NCI-H524 treated with DMSO at 0.1 percent for 48 hours (cell line): ENCODE results near the gene REM2.

Experiments used
- DNase-seq: peaks from one replicate; lab custom pipeline; 2025; lab: John Stamatoyannopoulos, UW

Gene REM2

GRCh38 chr14:22872833-22873520 is 10.0 kb upstream of the REM2 start:
- DNase-seq, result no peak

- DNase-seq, result no peak
Measured at GRCh38 chr14:22875003-22875747, 7.8 kb upstream of the REM2 start.

- no peak for DNase-seq
Measured at GRCh38 chr14:22875748-22876319, 7.2 kb upstream of the REM2 start.

DNA sequence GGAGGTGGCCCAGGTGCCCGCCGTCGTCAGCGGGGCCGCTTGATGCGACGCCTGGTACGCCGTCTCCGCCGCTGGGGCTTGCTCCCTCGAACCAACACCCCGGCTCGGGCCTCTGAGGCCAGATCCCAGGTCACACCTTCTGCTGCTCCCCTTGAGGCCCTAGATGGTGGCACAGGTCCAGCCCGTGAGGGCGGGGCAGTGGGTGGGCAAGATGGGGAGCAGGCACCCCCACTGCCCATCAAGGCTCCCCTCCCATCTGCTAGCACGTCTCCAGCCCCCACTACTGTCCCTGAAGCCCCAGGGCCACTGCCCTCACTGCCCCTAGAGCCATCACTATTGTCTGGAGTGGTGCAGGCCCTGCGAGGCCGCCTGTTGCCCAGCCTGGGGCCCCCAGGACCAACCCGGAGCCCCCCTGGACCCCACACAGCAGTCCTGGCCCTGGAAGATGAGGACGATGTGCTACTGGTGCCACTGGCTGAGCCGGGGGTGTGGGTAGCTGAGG is 6.0 kb upstream of the REM2 start:
- no peak for DNase-seq

GRCh38 chr14:22878271-22879246 is 4.5 kb upstream of the REM2 start:
- no peak for DNase-seq

DNA sequence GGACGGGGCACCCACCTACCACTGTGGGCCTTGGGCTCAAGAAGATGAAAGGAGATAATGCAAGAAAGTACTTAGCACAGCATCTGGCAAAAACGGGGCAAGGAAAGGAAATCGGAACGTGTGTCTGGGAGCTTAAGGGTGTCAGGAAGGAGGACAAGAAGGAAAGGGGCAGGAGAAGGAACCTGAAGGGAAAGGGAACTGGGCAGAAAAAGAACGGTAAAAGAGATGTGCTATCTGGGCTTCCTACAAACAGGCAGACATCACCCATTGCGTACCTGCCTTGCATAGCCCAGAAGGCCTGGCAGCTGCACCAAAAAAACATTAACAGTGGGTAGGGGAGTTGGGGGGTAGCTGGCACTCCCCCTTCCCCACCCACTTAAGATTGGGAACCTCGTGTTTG is 958 bp upstream of the REM2 start:
- DNase-seq, result no peak

DNA sequence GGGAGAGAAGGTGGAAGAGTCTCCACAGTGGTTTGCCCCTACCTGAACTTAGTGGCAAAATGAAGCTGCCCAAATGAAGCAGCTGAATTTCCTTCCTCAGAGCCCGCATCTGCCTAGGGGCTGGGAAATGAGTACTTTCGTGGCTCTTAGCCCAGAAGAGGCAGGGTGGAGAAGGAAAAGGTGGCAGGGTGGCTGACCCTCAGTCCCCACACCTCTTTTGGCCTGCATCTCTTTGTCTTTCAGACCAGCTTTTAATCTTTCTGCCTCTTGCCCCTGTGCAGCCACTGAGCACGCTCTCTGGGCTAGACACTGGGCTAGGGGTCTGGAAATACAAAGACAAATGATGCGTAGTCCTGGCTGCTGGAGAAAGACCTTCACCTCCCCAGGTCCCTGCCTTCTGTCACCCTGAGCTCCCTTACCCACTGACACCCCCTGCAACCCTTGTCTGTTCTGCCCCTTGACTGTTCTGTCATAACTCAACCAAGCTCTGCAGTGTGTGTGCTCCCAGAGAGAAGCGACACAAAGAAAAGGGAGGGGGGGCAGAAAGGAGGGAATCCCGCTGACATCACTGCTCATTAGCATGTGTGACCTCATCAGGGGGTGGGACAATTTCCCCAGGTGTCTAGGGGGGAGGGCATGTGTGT is 371 bp upstream of the REM2 start:
- no peak for DNase-seq

- DNase-seq, result no peak
Measured at GRCh38 chr14:22884076-22884737, 1.2 kb downstream of the REM2 start.

DNA sequence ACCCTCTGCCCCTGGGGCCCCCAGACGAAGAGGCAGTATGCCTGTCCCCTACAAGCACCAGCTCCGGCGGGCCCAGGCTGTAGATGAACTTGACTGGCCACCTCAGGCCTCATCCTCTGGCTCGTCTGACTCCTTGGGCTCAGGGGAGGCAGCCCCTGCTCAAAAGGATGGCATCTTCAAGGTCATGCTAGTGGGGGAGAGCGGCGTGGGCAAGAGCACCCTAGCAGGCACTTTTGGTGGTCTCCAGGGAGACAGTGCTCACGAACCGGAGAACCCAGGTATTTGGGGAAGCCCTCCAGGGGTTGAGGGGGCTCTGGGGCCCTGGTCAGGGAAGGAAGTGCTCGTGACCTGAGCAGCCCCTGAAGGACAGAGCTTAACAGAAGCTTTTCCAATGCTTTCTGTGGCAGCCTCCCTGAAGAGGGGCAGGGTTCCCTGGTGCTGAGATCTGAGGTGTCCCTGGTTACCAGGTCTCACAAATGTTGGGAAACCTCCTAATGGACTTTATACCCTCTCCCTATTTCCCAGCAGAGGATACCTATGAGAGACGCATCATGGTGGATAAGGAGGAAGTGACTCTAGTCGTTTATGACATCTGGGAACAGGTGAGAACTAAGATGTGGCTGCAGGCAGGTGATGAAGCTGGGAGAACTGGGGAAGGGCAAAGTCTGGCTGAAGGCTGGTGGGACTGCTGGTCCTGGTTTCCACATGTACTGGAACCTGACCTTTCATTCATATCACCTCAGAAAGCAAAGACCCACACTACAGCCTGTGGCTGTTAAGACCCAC is 1.9 kb downstream of the REM2 start:
- no peak for DNase-seq

DNA sequence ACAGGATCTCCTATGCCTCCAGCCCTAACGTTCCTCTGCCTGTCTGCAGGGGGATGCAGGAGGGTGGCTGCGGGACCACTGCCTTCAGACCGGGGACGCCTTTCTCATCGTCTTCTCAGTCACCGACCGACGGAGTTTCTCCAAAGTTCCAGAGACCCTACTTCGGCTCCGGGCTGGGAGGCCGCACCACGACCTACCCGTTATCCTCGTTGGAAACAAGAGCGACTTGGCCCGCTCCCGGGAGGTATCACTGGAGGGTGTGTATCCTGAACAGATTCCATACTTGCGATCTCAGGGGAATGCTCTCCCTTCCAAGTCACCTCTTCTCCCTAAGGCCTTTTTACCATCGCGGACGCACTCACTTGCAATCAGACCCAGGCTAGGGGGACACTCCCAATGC is 3.0 kb downstream of the REM2 start:
- no peak for DNase-seq

GRCh38 chr14:22886500-22887259 is 3.7 kb downstream of the REM2 start:
- peak; percentile 69 for DNase-seq

GRCh38 chr14:22887260-22887989 is 4.4 kb downstream of the REM2 start:
- DNase-seq, result peak; percentile 99

GRCh38 chr14:22887990-22888378 is 5.0 kb downstream of the REM2 start:
- DNase-seq, result peak; percentile 88

DNA sequence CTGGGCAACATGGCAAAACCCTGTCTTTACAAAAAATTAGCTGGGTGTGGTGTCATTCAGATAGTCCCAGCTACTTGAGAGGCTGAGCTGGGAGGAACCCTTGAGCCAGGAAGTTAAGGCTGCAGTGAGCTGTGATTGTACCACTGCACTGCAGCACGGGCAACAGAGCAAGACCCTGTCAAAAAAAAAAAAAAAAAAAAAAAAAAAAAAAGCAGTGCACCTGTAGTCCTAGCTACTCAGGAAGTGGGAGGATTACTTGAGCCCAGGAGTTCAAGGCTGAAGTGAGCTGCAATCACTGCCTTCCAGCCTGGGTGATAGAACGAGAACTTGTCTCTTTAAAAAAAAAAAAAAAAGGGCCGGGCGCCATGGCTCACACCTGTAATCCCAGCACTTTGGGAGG is 5.6 kb downstream of the REM2 start:
- no peak for DNase-seq

DNA sequence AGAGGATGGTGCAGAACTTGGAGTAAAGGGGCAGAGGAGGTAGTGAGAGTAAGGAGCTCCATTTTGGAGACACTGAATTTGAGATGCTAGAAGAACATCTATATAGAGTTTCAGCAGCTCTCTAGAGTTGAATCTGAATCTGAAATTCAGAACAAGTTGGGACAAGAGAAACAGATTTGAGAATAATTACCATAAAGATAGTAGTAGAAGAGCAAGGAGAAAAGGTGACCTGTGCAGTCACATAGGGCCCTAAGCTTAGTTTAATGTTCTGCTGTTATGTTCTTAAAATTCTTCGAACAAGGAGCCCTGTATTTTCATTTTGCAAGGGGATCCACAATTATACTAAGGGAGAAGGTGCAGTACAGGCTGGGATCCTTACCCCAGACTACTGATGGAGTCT is 7.4 kb downstream of the REM2 start:
- DNase-seq, result no peak

- no peak for DNase-seq
Measured at GRCh38 chr14:22892488-22892887, 9.5 kb downstream of the REM2 start.

- no peak for DNase-seq
Measured at GRCh38 chr14:22893706-22894105, 10.7 kb downstream of the REM2 start.

DNA sequence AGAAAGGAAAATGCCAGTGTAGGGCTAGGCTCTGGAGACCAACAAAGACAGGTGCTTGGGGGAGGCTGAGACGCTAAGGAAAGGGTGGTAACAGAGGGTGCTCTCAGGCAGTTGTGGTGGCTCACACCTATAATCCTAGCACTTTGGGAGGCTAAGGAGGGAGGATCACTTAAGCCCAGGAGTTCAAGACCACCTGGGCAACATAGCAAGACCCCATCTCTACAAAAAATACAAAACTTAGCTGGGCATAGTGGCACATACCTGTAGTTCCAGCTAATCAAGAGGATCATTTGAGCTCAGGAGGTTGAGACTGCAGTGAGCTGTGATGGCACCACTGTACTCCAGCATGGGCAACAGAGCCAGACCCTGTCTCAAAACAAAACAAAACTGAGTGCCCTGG is 12.4 kb downstream of the REM2 start:
- DNase-seq, result no peak

- DNase-seq, result no peak
Measured at GRCh38 chr14:22896356-22896755, 13.3 kb downstream of the REM2 start.
